Breast epithelium (tissue), 4 donors: ENCODE results near the gene MIGA1. TPM values are rescaled to one million over a fixed set of nuclear protein-coding genes. Genes with fewer than 3 reads are reported as not detected.
"Not testable (repeated sequence)": the region's sequence is repeated elsewhere in the genome, so short reads cannot be mapped to it uniquely, and the experiment has no call there.

Experiments used
- DNase-seq, 2 donors: peaks; one replicate each; pipeline ENCODE4 v3.0.0-alpha.2; 2019; ENCODE audit warnings: low spot score in 2 of 2
- H3K27ac ChIP-seq, 2 donors: fragments of 200-600 bp; sonication (generic) in 1 of 2; one replicate each; pipeline ENCODE4 v1.5.1; 2016 to 2019; ENCODE audit warnings: mild to moderate bottlenecking in 1 of 2
- H3K27me3 ChIP-seq, 2 donors: fragments of 200-600 bp; sonication (generic) in 1 of 2; one replicate each; pipeline versions ENCODE4 v1.5.1 to v1.6.0; 2017 to 2019; ENCODE audit warnings: control low read depth in 1 of 2, mild to moderate bottlenecking in 1 of 2
- H3K36me3 ChIP-seq: fragments of 200-600 bp; one replicate; pipeline ENCODE4 v1.5.1; 2019
- H3K4me1 ChIP-seq, 2 donors: fragments of 200-600 bp; sonication (generic); one replicate each; pipeline ENCODE4 v1.5.1; 2016 to 2019; ENCODE audit warnings: control low read depth in 1 of 2
- H3K4me3 ChIP-seq, 3 donors: fragments of 200-600 bp; sonication (generic); 1 replicate in 2 of 3; 2 replicates in 1 of 3; pipeline ENCODE4 v1.5.1; 2016 to 2019; ENCODE audit warnings: mild to moderate bottlenecking in 3 of 3, moderate library complexity in 2 of 3
- H3K9me3 ChIP-seq, 2 donors: fragments of 200-600 bp; sonication (generic) in 1 of 2; one replicate each; pipeline ENCODE4 v1.5.1; 2016 to 2019; ENCODE audit warnings: control low read depth in 1 of 2
- POLR2A ChIP-seq: fragments of 450-650 bp; IDR thresholded peaks from one replicate; pipeline ENCODE4 v1.6.1; 2016; ENCODE audit warnings: antibody characterized with exemption, mild to moderate bottlenecking, moderate library complexity
- POLR2AphosphoS5 ChIP-seq, 3 donors: sonication (generic); formaldehyde crosslinking; IDR thresholded peaks; one replicate each; pipeline ENCODE4 v1.6.1; 2017; ENCODE audit warnings: antibody characterized with exemption in 3 of 3
- intact Hi-C: fragments of 100-400 bp; cut with DNase I; formaldehyde crosslinking; loops from one replicate; pipeline ENCODE4 v1.15.1; 2023; ENCODE audit warnings: low total_unique reads
- total RNA-seq, 3 donors: library from RNA; depleted of rRNA; stranded (reverse); fragments of >200 nt; gene quantifications; one replicate each; pipeline ENCODE4 v1.1.0, GENCODE V29; 2016
- TF ChIP-seq, protein P1 (sequence below), 3 donors: fragments of 450-650 bp; IDR thresholded peaks; one replicate each; pipeline ENCODE4 v1.5.1; 2016 to 2017; ENCODE audit warnings: antibody characterized with exemption in 3 of 3, mild to moderate bottlenecking in 3 of 3, moderate library complexity in 3 of 3

MIGA1 gene
- total RNA-seq, 3 donors from 2014 or later = 20.3 to 30.3 (median 22.2) TPM

DNA sequence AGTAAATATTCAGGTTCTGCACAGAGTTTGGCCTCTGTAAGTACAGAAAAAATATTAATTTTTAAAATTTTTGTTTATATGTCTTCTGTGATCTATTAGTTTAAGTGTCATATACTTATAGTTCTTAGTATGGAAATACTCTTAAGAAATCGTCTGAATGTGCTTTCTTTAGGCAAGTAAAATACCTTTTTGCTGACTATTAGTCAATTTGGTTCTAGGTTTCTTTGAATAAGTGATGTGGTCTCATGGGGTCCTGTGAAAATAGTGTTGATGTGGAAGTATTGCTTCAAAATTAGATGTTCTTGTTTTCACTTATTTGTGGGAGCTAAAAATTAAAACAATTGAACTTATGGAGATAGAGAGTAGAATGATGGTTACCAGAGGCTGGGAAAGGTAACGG lies 23.9 kb downstream of the MIGA1 start:
- H3K4me3 ChIP-seq = no peak overlapping the region
- intact Hi-C loops = no loop called here
- TF ChIP-seq POLR2AphosphoS5 (IDR thresholded peaks at IDR 0.05) = no peak
- TF ChIP-seq POLR2A = no peak
- TF ChIP-seq, protein P1, sequence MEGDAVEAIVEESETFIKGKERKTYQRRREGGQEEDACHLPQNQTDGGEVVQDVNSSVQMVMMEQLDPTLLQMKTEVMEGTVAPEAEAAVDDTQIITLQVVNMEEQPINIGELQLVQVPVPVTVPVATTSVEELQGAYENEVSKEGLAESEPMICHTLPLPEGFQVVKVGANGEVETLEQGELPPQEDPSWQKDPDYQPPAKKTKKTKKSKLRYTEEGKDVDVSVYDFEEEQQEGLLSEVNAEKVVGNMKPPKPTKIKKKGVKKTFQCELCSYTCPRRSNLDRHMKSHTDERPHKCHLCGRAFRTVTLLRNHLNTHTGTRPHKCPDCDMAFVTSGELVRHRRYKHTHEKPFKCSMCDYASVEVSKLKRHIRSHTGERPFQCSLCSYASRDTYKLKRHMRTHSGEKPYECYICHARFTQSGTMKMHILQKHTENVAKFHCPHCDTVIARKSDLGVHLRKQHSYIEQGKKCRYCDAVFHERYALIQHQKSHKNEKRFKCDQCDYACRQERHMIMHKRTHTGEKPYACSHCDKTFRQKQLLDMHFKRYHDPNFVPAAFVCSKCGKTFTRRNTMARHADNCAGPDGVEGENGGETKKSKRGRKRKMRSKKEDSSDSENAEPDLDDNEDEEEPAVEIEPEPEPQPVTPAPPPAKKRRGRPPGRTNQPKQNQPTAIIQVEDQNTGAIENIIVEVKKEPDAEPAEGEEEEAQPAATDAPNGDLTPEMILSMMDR (IDR thresholded peaks at IDR 0.05) = no peak
- no peak overlapping the region for H3K27ac ChIP-seq
- no peaks in the 10 kb centered on the region for H3K27me3 ChIP-seq
- no peak for DNase-seq
- peaks cover 4% of the 10 kb centered on the region for H3K36me3 ChIP-seq
- H3K9me3 ChIP-seq = no peaks in the 10 kb centered on the region
- H3K4me1 ChIP-seq = peaks cover 0 to 4% of the 10 kb centered on the region in 2 donors

DNA sequence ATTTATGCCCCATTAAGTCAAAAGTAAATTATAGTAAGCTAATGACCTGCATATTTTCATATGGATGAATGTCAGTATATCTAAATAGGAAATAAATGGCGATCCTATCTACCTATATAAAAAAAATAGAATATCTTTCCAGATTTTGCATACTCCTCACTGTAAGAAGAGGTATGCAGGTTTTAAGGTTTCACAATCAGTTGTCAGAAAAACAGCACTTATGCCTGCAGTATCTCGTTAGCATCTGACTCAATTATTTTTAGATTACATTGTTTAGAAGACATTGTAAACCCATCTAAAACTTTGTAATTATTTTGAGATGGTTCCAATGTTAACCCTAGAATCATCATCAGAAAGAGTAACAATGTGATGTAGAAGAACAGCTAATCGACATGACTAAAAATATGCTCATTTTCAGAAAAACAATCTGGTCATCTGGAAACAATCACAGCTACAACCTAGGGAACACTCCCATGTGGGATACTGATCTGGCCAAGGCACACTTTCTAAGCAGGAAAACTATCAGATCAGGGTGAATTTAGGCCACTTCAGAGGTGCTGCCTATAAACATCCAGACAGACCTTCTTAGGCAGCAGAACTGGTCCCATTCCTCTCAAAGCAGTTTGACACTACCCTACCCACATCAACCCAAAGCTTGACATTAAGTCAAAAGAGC lies 30.5 kb downstream of the MIGA1 start:
- DNase-seq, H3K27me3 ChIP-seq, H3K36me3 ChIP-seq, H3K9me3 ChIP-seq, H3K4me1 ChIP-seq, intact Hi-C loops, H3K4me3 ChIP-seq, H3K27ac ChIP-seq: not testable (repeated sequence)

- H3K4me3 ChIP-seq, H3K36me3 ChIP-seq, intact Hi-C loops, H3K9me3 ChIP-seq, H3K27me3 ChIP-seq, H3K27ac ChIP-seq, H3K4me1 ChIP-seq, DNase-seq: not testable (repeated sequence)
Measured at GRCh38 chr1:77811589-77811988, 32.1 kb downstream of the MIGA1 start.

DNA sequence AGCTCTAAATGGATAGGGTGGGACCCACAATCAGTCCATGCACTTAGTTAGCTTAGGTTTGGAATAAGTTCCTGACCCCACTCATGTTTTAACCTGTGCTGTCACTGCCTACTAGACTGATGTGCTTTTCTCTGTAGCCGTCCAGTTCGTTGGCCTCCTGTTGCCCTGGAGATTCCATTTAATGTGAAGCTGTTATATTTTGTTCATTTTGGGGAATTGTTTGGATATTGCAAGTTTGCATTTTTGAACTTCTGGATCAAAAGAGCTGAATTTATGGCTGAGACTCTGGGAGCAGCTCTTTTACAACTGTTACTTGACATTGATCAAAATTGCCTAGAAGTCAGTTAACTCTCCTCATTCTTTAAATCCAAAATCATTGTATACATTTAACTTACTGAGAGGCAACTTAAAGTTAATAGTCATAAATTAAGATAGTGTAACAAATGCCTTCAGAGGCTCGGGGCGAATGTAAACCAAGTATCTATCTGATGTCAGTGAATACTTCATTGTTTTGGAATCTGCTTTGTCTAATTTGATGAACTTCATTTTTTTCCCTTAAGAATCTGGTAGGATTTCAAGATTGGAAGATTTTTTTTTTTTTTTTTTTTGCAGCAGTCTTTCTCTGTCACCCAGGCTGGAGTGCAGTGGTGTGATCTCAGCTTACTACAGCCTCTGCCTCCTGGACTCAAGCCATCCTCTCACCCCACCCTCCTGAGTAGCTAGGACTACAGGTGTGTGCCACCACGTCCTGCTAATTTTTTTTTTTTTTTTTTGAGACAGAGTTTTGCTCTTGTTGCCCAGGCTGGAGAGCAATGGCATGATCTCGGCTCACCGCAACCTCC lies 38.1 kb downstream of the MIGA1 start:
- Histone ChIP-seq H3K4me1 (no peaks in the 10 kb centered on the region), H3K36me3 (no peaks in the 10 kb centered on the region), H3K9me3 (no peaks in the 10 kb centered on the region), H3K27ac (no peak overlapping the region), H3K4me3 (no peak overlapping the region), H3K27me3 (no peaks in the 10 kb centered on the region)
- no peak for DNase-seq
- TF ChIP-seq, protein P1 (IDR thresholded peaks at IDR 0.05) = no peak
- no peak for TF ChIP-seq POLR2A
- TF ChIP-seq POLR2AphosphoS5 (IDR thresholded peaks at IDR 0.05) = no peak
- intact Hi-C loops = no loop called here

GRCh38 chr1:77820121-77820520 lies 40.7 kb downstream of the MIGA1 start:
- no peaks in the 10 kb centered on the region for H3K4me1 ChIP-seq
- intact Hi-C loops = no loop called here
- H3K9me3 ChIP-seq = no peaks in the 10 kb centered on the region
- H3K4me3 ChIP-seq = no peak overlapping the region
- no peak for DNase-seq
- no peaks in the 10 kb centered on the region for H3K27me3 ChIP-seq
- H3K36me3 ChIP-seq = no peaks in the 10 kb centered on the region
- TF ChIP-seq POLR2A = no peak
- TF ChIP-seq, protein P1 (IDR thresholded peaks at IDR 0.05) = no peak
- TF ChIP-seq POLR2AphosphoS5 (IDR thresholded peaks at IDR 0.05) = no peak
- no peak overlapping the region for H3K27ac ChIP-seq

DNA sequence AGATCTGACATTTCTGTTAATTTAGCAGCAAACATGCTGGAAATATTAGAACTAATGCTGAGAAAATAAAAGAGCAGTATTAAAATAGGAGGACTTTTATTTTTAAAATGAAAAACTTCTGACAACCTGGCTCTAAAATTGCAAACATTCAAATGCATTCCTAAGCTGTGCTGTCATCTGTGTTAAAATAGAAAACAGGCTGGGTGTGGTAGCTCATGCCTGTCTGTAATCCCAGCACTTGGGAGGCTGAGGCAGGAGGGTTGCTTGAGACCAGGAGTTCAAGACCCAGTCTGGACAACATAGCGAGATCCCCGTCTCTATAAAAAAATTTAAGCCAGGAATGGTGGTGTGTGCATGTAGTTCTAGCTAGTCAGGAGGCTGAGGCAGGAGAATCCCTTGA lies 44.6 kb downstream of the MIGA1 start:
- TF ChIP-seq POLR2A = no peak
- TF ChIP-seq POLR2AphosphoS5 (IDR thresholded peaks at IDR 0.05) = no peak
- TF ChIP-seq, protein P1 (IDR thresholded peaks at IDR 0.05) = no peak
- Histone ChIP-seq H3K36me3 (no peaks in the 10 kb centered on the region), H3K4me3 (no peak overlapping the region), H3K9me3 (no peaks in the 10 kb centered on the region), H3K4me1 (no peaks in the 10 kb centered on the region), H3K27me3 (no peaks in the 10 kb centered on the region), H3K27ac (no peak overlapping the region)
- DNase-seq = no peak
- intact Hi-C loops = no loop called here
